Fibroblast of skin of right quadriceps (primary cell): ENCODE measurements around the gene APOD.

Experiments used
- DNase-seq: peaks from one replicate; pipeline ENCODE4 v3.0.0-alpha.2; 2013

The APOD gene

GRCh38 chr3:195551381-195551978 is 32.3 kb downstream of the APOD start:
- DNase-seq, result no peak

DNA sequence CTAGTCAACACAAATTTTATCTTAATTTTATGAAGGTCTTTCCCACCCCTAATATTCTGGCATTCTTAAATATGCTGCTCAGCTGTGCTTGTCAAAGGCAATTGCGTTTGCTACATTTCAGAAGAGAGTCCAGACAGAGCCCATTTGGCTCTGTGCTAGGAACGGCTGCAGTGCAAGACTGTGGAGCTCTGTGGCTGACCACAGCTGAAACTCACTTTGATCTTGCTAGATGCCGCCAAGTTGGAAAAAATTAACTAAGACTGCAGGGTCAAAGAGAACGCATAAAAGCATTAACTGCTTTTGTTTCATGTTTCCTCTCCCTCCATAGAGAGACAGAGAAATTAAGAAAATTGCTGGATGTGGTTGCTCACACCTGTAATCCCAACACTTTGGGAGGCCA is 33.0 kb downstream of the APOD start:
- no peak for DNase-seq

- no peak for DNase-seq
Observed at GRCh38 chr3:195549931-195550519, 33.7 kb downstream of the APOD start.

DNA sequence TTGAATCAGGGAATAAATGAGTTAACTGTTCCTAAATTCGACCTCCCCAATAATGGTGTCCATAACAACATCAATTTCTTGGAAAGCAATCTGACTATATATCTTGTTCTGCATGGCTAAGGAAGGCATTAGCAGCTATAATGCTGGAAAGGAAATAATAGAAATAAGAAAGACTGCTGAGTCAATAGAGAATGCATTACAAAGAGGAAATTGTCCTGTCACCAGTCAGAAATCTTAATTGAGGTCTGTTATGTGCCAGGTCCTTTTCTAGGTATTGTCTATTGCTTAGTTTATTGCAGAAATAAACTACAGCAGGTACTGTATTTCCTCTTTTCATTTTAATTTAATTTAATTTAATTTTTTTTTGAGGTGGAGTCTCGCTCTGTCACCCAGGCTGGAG is 34.8 kb downstream of the APOD start:
- no peak for DNase-seq

- no peak for DNase-seq
Observed at GRCh38 chr3:195548501-195548900, 35.2 kb downstream of the APOD start.

- DNase-seq, result no peak
Observed at GRCh38 chr3:195548006-195548405, 35.7 kb downstream of the APOD start.

GRCh38 chr3:195546130-195546560 is 37.6 kb downstream of the APOD start:
- peak; percentile 77 for DNase-seq

DNA sequence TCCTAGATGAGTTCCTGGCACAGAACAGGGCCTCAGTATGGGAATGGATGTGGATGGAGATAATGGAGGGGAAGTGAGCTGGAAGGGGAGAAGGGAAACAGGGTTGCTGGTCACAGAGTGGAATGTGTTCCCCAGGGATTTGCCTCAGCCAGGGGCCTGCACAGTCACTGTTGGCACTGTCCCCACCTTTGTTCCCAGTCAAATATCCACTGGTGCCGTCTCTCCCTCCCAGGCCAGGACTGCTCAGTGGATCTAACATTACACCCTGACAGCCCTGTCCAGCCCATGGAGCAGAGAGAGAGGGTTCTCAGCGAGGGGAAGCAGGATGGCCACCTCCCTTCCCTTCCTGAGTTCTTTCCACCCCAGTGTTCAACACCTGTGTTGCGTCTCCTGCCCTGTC is 39.1 kb downstream of the APOD start:
- no peak for DNase-seq

DNA sequence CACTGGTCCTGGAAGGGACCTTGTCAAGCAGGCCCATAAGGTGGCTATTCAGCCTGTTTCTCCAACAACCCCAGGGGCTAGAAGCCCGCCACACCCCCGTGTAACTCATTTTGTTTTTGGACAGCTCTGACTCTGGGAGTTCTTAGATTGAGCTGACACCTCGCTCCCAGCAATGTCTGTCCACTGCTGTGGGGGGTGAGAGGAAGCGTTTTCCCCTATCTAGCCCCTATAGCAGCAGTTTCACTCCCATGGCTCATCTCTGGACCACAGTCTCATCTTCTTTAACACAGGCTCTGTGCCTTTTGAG is 39.6 kb downstream of the APOD start:
- no peak for DNase-seq

DNA sequence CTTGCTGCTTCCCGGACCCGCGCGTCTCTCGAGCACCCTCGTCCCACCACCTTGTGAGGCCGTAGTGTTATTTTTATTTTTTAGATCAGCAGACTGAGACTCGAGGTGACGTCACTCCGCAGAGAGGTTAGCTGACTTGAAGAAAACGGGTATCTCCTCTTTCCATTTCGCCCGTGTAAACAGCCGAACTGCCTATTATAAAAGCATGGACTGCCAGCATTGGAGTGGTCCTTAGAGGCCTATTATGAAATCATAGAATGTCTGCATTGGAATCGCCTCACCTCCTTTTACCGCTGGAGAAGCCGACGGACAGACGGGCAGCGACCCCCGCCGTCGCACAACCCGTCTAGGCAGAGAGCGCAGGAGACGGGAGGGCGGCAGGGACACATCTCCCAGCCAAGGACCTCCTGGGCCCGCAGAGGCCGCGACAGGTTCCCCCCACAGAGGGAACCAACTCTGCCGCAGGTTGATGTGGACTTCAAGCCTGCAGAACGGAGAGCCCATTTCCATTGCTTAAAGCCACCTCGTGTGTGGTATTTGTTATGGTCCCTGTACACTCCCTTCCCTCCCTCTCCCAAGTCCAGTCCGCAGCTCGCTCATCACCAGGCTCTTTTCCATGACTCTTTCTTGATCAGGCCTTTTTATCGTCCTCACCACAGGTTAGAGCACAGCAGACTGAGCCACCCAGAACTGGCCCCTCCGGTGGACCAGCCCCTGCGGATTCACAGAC is 40.1 kb downstream of the APOD start:
- DNase-seq, result no peak

- peak; percentile 90 for DNase-seq
Observed at GRCh38 chr3:195542698-195543499, 40.8 kb downstream of the APOD start, which contains the start of gene PPP1R2. Gene PPP1R2, minus strand, starts transcription at chr3:195543325. Its CDS starts 300 bp downstream, at chr3:195543025.

- no peak for DNase-seq
Observed at GRCh38 chr3:195542316-195542697, 41.4 kb downstream of the APOD start.

GRCh38 chr3:195540511-195540910 is 43.2 kb downstream of the APOD start:
- DNase-seq, result no peak

DNA sequence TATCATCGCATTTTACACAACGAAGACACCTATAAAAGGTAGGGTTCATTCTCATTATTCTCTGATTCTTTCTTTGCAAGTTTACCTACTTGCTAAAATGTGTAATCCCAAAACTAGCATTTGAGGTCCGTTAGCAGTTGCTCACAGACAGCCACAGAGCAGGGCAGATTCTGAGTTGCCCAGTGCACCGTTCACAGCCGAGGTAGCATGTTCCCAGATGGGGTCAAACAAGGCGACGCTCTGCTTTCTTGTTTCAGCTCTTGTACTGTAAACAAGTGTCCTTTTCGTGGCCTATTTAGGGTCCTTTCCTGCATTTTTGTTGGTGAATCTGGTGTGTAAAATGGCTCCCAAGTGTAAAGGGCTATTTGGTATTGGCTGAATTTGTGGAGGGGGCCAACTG is 43.7 kb downstream of the APOD start:
- DNase-seq, result no peak

- DNase-seq, result no peak
Observed at GRCh38 chr3:195539479-195539878, 44.3 kb downstream of the APOD start.

GRCh38 chr3:195537995-195538394 is 45.7 kb downstream of the APOD start:
- DNase-seq, result no peak

- no peak for DNase-seq
Observed at GRCh38 chr3:195535293-195535692, 48.4 kb downstream of the APOD start.

GRCh38 chr3:195532834-195533233 is 50.9 kb downstream of the APOD start:
- no peak for DNase-seq

DNA sequence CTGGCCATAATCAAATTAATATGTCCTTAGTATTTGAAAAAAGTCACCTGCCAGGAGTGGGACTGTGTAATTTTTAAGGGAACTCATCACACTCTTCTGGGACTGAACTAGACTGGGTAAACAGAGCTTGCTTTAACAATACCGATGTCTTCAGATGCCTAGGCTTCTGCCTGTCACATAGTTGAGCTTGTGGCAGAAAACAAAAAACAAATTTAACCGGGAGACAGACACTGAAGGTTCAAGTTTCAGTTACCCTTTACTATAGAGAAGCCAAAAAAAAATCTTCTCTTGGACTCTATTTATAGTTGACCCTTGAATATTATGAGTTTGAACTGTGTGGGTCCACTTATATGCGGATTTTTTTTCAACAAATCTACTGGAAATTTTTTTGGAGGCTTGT is 51.4 kb downstream of the APOD start:
- no peak for DNase-seq

- no peak for DNase-seq
Observed at GRCh38 chr3:195531683-195532082, 52.1 kb downstream of the APOD start.

- DNase-seq, result no peak
Observed at GRCh38 chr3:195526492-195526891, 57.2 kb downstream of the APOD start.

GRCh38 chr3:195524171-195524896 is 59.4 kb downstream of the APOD start:
- no peak for DNase-seq
